Vagina (tissue), 2 donors: ENCODE measurements around the gene STAB2.

Experiments used
- CTCF ChIP-seq, 3 experiments: fragments of 450-650 bp in 2 of 3; fragments of 200-600 bp in 1 of 3; sonication (generic) in 1 of 3; IDR thresholded peaks; one replicate each; pipeline ENCODE4 v1.5.1; 2017 to 2019; ENCODE audit warnings: antibody characterized with exemption in 3 of 3, mild to moderate bottlenecking in 2 of 3, moderate library complexity in 2 of 3
- POLR2A ChIP-seq, 2 donors: fragments of 450-650 bp; IDR thresholded peaks; one replicate each; pipeline ENCODE4 v1.6.1; 2017; ENCODE audit warnings: antibody characterized with exemption in 2 of 2, mild to moderate bottlenecking in 2 of 2, moderate library complexity in 2 of 2

DNA sequence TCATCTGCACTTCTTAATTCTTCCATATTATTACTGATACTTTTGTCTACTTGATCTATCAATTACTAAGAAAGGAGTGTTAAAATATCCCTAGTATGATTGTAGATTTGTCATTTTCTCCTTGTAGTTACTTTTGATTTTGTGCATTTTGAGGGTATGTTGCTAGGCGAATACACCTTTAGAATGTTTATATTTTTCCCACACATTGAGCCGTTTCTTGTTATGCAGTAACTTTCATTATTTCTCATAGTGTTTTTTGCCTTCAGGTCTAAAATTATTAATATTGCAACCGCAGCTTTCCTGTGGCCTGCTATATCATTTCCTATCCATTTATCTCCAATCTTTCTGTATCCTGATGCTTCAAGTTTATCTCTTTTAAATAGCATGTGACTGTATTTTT is 46.8 kb upstream of the STAB2 start:
- no peak for TF ChIP-seq CTCF (IDR thresholded peaks at IDR 0.05)
- TF ChIP-seq POLR2A (IDR thresholded peaks at IDR 0.05), result no peak
